Nasal cavity respiratory epithelium epithelial cell of viscerocranial mucosa (primary cell): ENCODE results near the gene TMEM18. TPM values are rescaled to one million over a fixed set of nuclear protein-coding genes. Genes with fewer than 3 reads are reported as not detected.

Experiments used
- total RNA-seq: library from RNA; depleted of rRNA; stranded (reverse); fragments of >200 nt; gene quantifications from 2 replicates; pipeline ENCODE4 v1.2.3, GENCODE V29; 2014

Gene TMEM18
- 14.1 and 15.0 TPM in 2 replicates for total RNA-seq

DNA sequence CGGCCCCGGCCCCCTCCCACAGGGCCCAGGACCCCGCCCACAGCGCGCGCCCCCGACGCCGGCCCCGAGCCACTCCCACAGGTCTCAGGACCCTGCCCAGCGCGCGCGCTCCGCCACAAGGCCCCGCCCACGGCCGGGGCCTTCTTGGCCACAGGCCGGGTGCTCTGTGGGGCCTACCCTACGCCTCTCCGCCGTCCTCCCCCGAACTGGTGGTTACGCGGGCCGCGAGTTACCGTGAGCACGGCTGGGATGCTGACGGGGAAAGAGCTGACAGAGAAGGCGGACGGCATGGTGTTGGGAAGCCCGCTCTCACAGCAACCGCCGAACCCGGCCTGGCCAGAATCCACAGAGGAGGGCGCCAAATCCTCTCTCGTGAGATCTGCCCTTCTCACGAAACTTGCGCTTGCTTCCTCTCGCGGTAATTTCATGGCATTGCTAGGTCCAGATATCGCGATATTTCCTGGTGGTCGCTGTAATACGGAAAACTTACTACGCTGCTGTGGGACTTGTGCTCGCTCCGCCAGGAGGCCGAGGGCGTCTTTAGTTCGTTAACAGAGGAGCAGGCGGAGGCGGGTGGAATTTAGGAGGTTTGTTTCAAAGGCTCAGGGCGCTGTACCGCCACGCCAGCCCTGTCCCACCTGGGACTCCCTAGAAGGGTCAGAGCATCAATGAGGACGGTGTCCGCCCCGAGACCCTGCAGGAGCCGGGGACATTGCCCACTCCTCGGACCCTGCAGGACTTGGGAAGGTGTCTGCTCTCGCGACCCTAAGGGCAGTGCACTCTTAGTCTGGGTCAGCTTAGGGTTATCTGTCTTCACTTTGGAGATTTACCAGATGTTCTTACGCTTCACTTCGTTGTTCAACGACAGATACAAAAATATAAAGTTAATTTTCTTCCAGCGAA is at the start of gene TMEM18:
Gene TMEM18 (minus strand): TSS at position 351 of the 903 bp plus-strand sequence. CDS start 61 bp downstream, at position 290.

